T follicular helper cell (primary cell): ENCODE measurements around the gene PYGM.

ENCODE experiments used
- DNase-seq: peaks from one replicate; pipeline ENCODE4 v3.0.0-alpha.2; 2020; ENCODE audit warnings: low read depth

The PYGM gene

DNA sequence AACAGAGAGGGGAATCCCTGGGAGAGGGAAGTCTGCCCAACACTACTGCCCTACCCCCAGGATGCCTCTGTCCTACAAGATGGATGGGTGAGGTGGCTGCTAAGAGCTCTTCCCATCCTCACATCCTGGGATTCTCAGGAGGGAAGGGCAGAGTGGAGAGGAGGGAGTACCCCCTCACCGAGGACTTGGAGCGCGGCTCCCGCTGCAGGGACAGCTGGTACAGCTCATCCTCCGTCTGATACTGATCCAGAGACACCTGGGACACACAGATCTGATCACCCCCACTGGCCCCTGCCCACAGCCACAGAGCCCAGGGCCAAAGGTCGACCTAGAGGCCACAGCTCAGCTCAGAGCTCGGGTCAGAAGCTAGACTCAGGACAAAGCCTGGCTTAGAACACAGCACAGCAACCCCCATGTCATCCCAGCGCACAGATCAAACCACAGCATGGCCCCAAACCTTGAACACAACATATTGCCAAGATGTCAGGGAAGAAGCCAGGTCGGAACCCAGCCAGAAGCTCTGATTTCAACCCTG, 24.0 kb downstream of the PYGM start:
- DNase-seq, result no peak

DNA sequence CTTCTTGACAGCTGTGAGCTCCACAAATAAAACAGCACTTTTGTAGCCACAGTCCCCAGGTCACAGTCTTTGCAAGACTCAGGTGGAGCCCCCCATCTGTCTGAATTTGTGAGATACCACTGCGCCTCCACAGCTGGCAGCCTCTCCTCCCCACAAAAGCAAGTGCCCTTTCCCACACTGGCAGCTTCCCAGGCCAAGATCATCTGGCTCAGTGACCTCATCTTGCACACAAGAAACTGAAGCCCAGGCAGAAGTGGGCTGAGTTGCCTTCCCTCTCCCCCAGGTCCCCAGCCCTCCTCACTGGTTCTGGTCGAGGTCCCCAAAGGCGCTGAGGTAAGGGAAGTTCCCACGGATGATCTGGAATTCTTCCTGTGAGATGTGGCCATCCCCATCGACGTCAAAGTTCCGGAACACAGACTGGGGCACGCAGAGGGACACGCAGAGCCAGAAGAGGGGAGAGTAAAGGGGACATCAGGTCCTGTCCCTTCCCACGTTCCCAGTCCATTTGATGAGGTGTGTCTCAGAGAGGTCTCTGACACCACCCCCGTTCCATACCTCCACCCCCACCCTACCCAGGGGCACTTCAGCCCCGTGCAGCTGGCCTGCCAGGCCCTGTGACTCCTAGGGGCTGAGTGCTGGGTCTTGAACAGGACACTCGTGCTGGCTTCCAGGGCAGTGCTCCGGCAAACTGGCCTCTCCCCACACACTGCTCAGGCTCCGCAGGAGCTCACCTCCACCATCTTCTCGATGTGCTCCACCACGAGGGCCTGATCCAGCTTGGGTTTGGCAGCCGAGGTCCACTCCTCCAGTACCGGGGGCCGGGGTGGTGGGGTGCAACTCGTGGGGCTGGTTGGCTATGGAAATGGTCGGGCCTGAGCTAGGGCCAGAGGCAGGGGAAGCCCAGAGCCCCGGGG, 24.7 kb downstream of the PYGM start:
- no peak for DNase-seq

- no peak for DNase-seq
Observed at GRCh38 chr11:64731601-64732000, 28.2 kb downstream of the PYGM start.

DNA sequence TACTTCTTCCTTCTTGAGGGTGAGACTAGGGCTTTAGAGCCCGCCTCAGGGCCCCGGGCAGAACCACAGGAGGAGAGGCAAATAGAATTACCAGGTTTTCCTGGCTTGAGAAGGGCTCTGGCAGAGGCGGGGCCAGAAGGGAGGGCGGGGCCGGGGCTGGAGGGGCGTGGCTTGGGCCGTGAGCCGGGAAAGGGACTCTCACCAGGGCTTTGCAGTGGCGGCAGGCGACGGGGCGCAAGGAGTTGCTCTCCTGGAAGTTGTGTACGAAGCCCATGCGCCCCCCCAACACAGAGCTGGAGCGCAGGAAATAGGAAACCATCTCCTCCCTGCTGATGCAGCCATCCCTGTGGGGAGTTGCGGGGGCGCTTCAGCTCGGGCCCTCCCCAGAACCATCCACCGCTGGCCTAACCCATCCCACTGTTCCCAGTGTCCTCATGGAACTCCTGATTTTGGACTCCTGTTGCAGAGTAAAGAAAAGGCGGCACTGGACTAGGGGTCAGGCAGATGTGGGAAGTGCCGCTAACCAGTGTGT, 29.9 kb downstream of the PYGM start:
- no peak for DNase-seq

DNA sequence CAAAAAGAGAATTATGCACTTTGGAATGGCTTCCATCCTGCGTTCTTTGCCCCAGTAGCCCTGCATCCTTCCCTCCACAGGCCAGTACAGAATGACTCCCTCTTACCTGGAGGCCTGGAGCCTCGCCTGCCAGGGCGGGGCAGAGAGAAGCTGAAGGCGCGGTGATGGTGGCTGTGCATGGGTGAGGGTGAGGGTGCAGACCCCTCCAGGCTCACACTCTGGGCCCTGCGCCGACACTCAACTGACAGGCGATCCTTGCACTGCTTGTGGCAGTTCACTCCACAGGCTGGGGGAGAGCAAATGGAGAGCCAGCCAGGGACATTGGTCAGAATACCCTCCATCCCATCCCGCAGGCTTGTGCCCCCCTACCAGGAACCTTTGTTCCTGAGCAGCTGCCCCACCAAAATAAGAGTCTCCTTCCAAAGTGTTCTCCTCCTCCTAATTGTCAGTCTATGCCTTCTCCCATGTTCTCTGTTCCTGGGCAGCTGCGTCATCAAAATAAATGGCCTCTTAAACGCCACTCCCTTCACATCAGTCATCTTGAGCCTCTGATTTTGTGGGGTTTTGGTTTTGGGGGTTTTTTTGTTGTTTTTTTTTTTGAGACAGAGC, 30.9 kb downstream of the PYGM start:
- no peak for DNase-seq

DNA sequence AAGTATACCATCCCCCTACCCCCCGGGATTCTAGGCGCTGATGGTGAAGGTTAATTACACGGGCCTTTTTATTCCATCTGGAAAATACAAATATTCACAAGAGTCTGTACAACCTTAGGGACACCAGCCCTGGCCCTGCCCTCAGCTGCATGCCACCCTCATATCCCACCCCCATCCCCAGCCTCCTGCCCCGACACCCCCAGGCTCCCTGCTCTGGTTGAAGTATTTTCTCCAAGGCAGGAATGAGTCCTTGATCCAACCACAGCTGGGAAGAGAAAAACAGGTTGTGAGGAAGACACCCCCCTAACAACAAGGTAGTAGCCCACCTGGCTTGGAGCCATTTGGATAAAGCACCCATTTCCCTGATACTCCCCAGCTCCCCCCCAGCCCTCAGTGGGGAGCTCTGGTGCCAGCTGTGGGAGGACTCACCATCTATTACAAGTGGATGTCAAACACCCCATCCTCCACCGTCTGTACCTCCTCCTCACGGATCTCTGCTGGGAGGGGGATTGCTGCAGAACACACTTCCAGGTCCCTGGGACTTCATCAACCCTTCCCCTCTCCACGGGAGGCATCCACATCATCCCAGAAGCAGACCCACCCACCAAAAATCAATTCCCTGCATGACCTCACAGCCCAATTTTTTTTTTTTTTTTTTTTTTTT, 32.8 kb downstream of the PYGM start:
- no peak for DNase-seq

DNA sequence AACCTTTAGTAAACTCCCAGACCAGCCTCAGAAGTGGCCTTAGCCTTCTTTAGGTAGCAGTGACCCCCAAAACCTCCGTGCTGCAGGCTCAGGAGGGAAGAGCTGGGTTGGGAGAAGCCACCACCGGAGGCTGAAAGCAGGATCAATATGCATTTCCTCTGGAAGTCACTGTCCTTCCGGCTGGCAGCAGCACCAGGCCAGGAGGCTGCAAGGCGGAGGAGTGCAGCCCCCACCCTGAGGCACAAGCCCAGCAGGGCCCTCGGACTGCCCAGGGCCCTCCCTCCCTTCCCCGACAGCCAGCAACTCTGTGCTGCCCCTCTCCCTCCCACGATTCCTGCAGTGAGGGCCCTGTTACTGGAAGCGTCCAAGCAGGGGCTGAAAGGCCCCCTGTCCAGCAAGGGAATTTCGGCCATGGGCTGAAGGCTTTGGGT, 33.5 kb downstream of the PYGM start:
- no peak for DNase-seq

DNA sequence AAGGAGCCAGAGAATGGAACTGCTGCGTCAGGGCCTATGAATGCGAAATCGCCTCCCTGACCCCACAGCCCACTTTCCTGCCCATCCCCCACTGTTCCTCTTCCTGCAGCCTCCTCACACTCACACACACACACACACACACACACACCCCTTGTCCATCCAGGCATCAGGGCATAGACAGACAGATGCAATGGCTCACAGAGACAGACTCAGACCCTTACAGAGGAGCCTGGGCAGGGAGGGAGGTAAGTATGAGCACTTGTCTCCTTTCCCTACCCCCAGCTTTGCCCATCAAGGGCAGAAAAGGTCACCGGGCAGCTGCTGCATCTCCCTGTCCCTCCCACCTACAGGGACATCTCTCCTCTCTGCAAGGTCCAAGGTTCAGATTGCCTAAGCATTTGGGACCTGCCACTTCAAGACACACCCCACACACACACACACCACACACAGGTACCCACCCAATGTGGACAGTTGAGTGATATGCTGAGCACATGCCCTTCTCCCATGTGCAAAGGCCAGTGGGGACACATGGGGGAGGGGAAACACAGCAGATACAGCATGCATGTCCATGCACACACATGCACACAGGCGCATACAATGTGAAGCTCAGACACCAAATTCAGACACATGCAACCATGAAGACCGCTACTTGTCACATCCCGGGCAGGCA, 34.8 kb downstream of the PYGM start:
- no peak for DNase-seq

GRCh38 chr11:64723907-64724862, 35.6 kb downstream of the PYGM start:
- DNase-seq, result no peak

GRCh38 chr11:64723117-64723906, 36.5 kb downstream of the PYGM start, which contains the start of gene NRXN2:
Gene NRXN2, minus strand, starts transcription at chr11:64723197. Its CDS starts 9,498 bp downstream, at chr11:64713699.
- DNase-seq, result peak; percentile 79

GRCh38 chr11:64722141-64723065, 37.4 kb downstream of the PYGM start:
- no peak for DNase-seq

GRCh38 chr11:64721359-64721699, 38.4 kb downstream of the PYGM start:
- no peak for DNase-seq

GRCh38 chr11:64720640-64721358, 39.0 kb downstream of the PYGM start:
- no peak for DNase-seq

DNA sequence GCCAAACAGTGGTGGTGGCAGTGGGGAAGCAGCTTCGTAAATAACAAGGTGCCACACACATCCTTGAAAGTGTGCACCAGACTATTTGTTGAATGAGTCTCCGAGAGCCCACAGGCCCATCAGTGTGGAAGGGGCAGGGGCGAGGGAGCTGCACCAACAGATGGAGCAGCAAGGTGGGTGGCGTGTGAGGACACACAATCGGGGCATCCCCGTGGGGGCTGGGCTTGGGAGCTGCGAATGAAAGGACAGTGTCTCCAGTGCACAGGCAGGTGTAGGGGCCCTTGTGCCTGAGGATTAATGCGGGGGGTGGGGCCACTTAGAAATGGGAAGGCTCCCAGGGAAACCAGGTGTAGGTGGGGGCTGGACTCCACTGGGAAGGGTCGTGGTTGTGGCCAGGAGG, 39.6 kb downstream of the PYGM start:
- no peak for DNase-seq

- DNase-seq, result no peak
Observed at GRCh38 chr11:64719406-64719805, 40.4 kb downstream of the PYGM start.

- no peak for DNase-seq
Observed at GRCh38 chr11:64718780-64719124, 41.0 kb downstream of the PYGM start.

DNA sequence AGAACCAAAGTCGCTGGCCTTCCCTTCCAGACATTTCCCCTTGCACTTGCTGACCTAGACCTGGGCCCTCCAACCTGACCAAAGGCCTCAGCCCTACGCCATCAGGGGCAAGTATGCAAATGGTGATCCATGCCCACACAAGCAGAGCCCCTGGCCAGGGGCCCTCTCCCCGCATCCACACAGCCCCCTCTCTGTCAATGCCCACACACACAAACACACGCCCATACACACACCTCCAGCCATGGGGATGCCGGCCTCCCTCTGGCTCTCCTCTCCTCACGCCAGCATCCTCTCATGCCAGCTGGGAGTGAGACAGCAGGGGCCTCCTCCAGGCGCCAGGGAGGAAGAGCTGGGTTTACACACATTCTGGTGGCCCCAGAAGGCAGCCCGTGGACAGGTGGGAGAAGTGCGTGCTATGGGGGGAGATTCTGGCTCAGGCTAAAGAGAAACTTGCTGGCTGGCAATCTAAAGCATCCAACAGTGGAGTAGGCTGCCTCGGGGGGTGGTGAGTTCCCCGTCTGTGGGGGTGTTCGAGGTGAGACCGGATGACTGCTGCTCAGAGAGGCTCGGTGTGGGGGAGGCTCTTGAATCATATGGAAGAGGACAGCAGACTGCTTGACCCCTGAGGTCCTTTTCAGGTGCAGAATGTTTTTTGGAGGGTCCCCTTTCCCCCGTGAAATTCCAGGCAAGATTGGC, 41.5 kb downstream of the PYGM start:
- no peak for DNase-seq

GRCh38 chr11:64717268-64717578, 42.6 kb downstream of the PYGM start:
- DNase-seq, result no peak
